ENCODE data around the gene TLL2.
A peak's percentile ranks its signal among the peaks of the same experiment; 100 is the strongest.

TLL2 gene

GRCh38 chr10:96505150-96506136, 8.3 kb downstream of the TLL2 start:
- DNase-seq, result peak in 2 of 4 experiments; percentile 9

- DNase-seq, result no peak
These were observed 11.0 kb downstream of the TLL2 start for GRCh38 chr10:96502561-96503282.

- no peak for DNase-seq
These were observed 11.7 kb downstream of the TLL2 start for GRCh38 chr10:96501985-96502384.

- DNase-seq, result no peak
These were observed 13.2 kb downstream of the TLL2 start for GRCh38 chr10:96500519-96500918.

DNA sequence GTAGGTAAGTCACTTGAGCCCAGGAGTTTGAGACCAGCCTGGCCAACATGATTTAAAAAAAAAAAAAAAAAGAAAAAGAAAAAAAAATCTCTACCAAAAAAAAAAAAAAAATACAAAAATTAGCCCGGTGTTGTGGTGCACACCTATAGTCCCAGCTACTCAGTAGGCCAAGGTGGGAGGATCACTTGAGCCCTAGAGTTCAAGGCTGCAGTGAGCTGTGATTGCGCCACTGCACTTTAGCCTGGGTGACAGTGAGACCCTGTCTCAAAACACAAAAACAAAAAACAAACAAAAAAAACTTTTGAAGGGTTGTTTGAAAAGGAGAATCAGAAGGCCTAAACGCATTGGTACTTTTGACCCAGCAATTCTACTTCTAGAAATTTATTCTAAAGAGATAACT, 13.7 kb downstream of the TLL2 start:
- DNase-seq, result no peak

DNA sequence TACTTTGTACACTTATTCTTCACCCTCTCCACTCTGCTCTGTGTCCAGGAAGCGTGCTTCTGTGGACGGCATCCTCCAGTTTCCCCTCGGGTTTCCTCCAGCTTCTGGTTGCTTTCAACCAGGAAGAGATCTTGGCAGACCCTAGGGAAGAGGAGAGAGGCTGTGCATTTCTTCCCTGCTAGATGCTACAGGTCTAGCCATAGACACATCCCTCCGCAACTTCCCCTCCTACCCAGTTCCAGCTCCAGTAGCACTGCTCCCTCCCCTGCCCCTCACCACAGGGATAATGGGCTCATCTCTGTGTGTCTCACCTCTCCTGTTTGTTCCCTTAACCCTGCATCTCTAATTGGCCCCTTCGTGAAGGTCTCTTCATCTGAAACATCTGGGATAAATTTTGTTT, 16.3 kb downstream of the TLL2 start:
- DNase-seq, result no peak

DNA sequence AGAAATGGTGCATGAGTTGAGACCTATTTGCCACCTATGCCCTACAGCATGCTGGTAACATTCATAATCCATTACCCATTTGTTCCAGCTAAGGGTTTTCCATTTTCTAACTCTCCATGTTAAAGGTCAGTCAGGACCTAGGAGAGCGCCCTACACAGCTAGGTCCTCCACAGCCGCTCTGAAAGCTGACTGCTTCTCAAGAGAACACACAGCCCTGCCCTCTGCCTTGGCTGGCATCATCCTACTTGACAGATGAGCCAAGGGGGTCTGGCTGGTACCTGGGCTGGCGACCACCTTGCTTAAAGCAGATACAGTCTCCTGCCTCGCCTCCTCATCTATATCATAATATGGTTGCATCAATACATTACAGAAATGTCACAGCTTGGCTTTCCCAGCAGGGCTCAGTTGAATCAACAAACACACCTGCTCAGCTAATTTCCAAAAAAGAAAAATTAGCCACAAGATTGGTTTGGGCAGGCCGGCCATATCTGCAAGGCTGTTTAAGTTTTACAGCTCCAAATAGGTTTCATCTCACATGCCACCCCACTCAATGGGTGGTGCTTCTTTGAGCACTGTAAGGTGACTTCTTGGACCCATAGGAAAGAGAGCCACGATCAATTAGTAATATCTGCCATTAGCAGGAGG, 17.3 kb downstream of the TLL2 start:
- DNase-seq, result peak in 2 of 4 experiments; percentile 33 to 40

DNA sequence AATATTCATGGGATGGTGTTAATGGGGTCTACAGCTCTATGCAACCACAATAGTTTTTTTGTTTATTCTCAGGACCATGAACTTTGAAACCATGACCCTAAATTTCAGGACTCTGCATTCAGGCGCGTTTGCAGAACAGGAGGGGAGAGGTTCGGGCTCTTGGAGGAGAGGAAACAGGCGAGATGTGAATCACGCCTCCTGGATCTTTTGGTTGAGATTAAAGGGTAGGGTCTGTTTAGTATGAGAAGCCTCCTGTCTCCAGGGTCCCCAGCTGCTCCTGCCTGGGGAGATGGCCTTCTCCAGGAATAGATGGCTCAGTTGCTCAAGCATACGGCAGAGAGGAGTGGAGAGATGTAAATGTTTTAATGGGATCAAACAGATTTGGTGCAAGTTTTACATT, 18.2 kb downstream of the TLL2 start:
- DNase-seq, result no peak

DNA sequence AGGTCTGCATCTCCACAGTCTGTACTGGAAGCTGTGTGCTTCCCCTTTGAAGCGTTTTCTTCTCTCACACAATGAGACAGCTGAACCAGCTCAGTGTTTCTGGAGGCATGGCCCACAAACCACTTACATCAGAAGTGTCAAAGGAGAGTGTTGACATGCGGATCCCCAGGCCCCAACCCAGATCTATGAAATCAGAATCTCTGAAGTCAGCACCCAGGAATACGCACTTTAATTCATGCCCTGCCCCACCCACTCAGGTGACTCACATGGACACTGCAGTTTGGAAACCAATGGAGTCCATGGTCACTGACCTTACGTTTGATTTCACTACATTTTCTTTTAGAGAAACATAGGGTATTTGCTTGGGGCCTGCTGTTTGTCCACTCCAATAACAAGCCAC, 19.0 kb downstream of the TLL2 start:
- DNase-seq, result no peak

DNA sequence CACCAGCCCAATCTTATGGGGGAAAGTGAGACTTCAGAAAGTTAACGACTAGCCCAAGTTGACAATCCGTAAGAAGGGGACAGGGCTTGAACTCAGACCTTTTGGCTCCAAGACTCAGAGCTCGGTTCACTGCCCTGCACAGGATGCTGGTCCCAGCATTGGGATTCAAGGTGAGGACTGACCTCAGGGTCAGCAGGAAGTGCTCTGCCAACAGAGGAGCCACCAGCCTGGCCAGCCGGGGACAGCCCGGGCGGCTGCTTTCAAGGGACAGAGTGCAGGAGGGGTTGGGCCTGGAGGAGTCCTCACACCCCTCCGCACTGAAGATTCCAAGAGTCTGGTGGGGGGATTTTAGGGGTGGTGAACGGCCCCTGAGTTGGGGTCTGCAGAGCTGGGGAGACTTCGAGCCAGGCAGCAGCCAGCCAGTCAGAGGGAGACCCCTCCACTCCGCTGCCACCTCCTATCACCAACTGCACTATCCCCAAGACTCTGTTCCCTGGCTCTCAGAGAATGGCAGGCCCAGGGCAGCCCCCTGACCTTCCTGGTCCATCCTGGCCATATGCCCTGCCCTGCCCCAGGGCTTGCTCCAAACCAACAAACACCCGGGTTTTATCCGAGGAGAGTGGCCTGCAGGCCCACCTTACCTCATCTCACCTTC, 19.7 kb downstream of the TLL2 start:
- no peak for DNase-seq

DNA sequence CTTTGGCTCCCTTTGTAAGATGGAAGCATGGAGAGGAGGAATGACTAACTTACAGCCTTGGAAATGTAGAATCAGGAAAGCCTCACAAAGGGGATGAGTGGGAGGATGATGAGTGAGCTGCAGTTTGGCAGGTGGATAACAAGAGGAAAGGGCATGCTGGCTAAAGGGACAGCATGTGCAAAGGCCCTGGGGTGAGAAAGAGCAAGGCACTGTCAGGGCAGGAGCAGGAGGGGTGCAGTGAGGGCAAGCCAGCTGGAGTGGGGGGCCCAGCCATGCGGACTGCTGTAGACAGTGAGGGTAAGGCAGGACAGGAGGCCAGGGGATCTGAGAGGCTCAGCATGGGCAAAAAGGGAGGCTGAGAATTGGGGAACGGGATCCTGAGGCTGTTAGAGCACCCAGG, 20.5 kb downstream of the TLL2 start:
- no peak for DNase-seq

DNA sequence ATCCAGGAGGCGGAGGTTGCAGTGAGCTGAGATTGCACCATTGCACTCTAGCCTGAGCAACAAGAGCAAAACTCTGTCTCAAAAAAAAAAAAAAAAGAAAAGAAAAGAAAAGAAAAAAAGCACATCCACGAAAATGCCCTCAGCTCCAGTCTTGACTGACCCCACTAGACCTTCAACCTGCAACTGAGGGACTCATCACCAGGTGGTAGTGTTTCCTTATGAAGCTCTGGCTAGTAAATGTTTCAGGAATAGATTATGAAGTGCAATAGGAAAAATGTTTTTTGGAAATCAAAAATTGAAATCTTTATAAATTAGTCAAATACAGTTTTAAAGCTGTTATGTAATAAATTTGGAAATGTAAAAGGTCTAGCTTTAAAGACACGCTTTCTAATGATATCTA, 22.4 kb downstream of the TLL2 start:
- no peak for DNase-seq

- DNase-seq, result no peak
These were observed 25.4 kb downstream of the TLL2 start for GRCh38 chr10:96488161-96488935.

DNA sequence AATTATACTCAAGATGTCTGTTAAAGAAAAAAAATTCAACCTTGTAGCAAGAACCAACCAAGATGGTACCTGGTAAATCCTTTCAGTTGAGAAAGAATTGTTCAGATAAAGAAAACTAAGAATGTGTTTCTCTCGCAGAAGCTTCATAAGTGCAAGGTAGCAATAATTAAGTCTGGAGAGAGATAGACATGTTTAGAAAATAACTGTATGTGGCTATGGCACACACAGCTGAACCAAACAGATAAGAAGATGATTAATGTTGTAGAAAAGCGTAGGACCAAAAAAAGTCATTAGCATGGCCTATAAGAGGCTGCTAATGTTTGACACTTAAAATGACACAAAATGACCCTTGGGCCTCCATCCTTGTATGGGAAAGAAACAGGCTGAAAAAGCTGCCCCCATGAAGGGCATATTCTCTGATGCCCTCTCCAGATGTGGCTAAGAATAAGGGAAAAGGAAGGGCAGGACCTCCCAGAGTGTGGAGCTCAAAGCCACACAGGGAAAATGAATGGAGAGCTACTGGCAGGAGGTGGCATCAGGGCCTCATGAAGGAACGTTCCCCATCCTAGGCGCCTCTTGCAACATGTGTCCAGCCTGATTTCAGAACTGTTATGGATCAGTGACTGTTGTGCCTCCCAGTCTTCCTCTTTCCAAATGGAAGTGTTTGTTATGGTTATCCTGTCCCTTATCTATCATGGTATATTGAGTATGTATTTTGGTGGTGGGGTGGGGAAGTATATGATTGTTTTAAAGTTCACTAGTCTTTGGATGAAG, 30.7 kb downstream of the TLL2 start:
- DNase-seq, result no peak

DNA sequence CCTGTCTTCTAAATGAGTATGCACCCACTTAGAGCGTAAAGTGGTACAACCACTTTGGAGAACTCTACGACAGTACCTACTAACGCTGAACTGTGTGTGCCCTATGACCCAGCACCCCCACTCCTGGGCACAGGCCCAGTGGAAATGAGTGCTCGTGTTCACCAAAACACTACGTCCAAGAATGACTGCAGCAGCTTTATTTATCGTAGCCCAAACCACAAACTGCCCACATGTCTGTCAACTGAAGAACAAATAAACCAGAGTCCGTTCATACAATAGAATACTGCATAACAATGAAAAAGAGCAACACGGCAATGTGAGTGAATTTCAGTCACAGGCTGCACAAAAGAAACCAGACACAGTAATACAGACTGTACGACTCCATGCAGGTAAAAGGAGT, 35.4 kb downstream of the TLL2 start:
- DNase-seq, result no peak

- DNase-seq, result no peak
These were observed 39.9 kb downstream of the TLL2 start for GRCh38 chr10:96473866-96474265.

GRCh38 chr10:96470116-96470743, 43.5 kb downstream of the TLL2 start:
- DNase-seq, result peak in 3 of 4 experiments; percentile 32 to 52 (median 44)

- no peak for DNase-seq
These were observed 44.9 kb downstream of the TLL2 start for GRCh38 chr10:96468845-96469244.

- DNase-seq, result no peak
These were observed 48.1 kb downstream of the TLL2 start for GRCh38 chr10:96465599-96465998.

DNA sequence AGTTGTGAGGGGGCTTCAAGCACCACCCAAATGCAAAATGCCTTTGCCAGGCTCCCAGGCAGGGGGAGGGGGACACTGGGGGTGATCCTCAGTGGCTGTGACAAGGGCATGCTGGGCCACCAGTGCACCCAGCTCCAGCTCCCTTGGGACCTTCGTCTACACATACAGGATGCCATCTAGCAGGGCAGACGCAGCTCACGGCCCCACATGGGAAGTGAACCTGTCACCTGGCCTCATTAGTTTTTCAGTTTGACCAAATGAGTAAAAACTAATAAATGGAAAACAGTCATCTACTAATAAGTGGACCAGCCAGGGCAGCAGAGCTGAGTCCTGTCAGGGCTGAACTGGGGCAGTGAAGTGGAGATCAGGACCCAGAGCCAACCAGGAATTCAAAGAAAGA, 50.2 kb downstream of the TLL2 start:
- no peak for DNase-seq
